BLaER1 (cell line): ENCODE measurements around the gene NT5C3A.

Source experiments
- H3K27ac ChIP-seq: shearing (Covaris generic); formaldehyde crosslinking; 2 replicates; pipeline ENCODE4 v1.8.1; 2022
- H3K27me3 ChIP-seq: shearing (Covaris generic); formaldehyde crosslinking; 2 replicates; pipeline ENCODE4 v1.8.1; 2022
- H3K36me3 ChIP-seq: shearing (Covaris generic); formaldehyde crosslinking; 2 replicates; pipeline ENCODE4 v1.8.1; 2022
- H3K4me1 ChIP-seq: shearing (Covaris generic); formaldehyde crosslinking; 2 replicates; pipeline ENCODE4 v1.8.1; 2022
- H3K4me2 ChIP-seq: shearing (Covaris generic); formaldehyde crosslinking; 2 replicates; pipeline ENCODE4 v1.8.1; 2022
- H3K4me3 ChIP-seq: shearing (Covaris generic); formaldehyde crosslinking; 2 replicates; pipeline ENCODE4 v1.8.1; 2022
- H3K9ac ChIP-seq: shearing (Covaris generic); formaldehyde crosslinking; 2 replicates; pipeline ENCODE4 v1.8.1; 2022
- H3K9me3 ChIP-seq: shearing (Covaris generic); formaldehyde crosslinking; 2 replicates; pipeline ENCODE4 v1.8.1; 2022
- H4K20me1 ChIP-seq: shearing (Covaris generic); formaldehyde crosslinking; 2 replicates; pipeline ENCODE4 v1.8.1; 2022
- Cebpa-rat ChIP-seq: shearing (Covaris generic); IDR thresholded peaks from 2 replicates; pipeline ENCODE4 v1.8.1; 2022

Gene NT5C3A

GRCh38 chr7:33062782-33063443, 337 bp upstream of the NT5C3A start:
- peak overlapping the region; percentile 94 for H3K27ac ChIP-seq
- H3K4me2 ChIP-seq: peak overlapping the region; percentile 90
- peaks cover 45% of the 10 kb centered on the region for H4K20me1 ChIP-seq
- H3K9ac ChIP-seq: peak overlapping the region; percentile 96
- no peak for TF ChIP-seq Cebpa-rat
- peak overlapping the region; percentile 100 for H3K4me3 ChIP-seq
- peaks cover 22% of the 10 kb centered on the region for H3K4me1 ChIP-seq
- peaks cover 11% of the 10 kb centered on the region for H3K9me3 ChIP-seq
- peaks cover 12% of the 10 kb centered on the region; the same call in 1 of the 2 replicates for H3K36me3 ChIP-seq
- no peaks in the 10 kb centered on the region for H3K27me3 ChIP-seq

- Histone ChIP-seq H3K27ac (peak overlapping the region; percentile 94; the same call in 1 of the 2 replicates), H3K4me2 (peak overlapping the region; percentile 94), H3K4me3 (peak overlapping the region; percentile 100), H4K20me1 (peaks cover 60% of the 10 kb centered on the region), H3K9me3 (peaks cover 11% of the 10 kb centered on the region), H3K4me1 (peaks cover 22% of the 10 kb centered on the region), H3K27me3 (no peaks in the 10 kb centered on the region), H3K36me3 (peaks cover 26% of the 10 kb centered on the region), H3K9ac (peak overlapping the region; percentile 96)
- no peak for TF ChIP-seq Cebpa-rat
These were observed 1.2 kb downstream of the NT5C3A start for GRCh38 chr7:33061282-33061937.

- H3K9ac ChIP-seq: no peak overlapping the region
- no peaks in the 10 kb centered on the region for H3K9me3 ChIP-seq
- no peak overlapping the region for H3K4me2 ChIP-seq
- no peaks in the 10 kb centered on the region for H3K27me3 ChIP-seq
- peaks cover 78% of the 10 kb centered on the region for H4K20me1 ChIP-seq
- peaks cover 28% of the 10 kb centered on the region for H3K36me3 ChIP-seq
- H3K27ac ChIP-seq: no peak overlapping the region
- no peak for TF ChIP-seq Cebpa-rat
- peaks cover 22% of the 10 kb centered on the region for H3K4me1 ChIP-seq
- H3K4me3 ChIP-seq: no peak overlapping the region
These were observed 2.9 kb downstream of the NT5C3A start for GRCh38 chr7:33059635-33060034.

GRCh38 chr7:33055158-33055557, 7.4 kb downstream of the NT5C3A start:
- no peak for TF ChIP-seq Cebpa-rat
- no peak overlapping the region for H3K4me2 ChIP-seq

GRCh38 chr7:33054261-33054964, 8.2 kb downstream of the NT5C3A start:
- H3K9me3 ChIP-seq: no peaks in the 10 kb centered on the region
- H4K20me1 ChIP-seq: peaks cover 100% of the 10 kb centered on the region
- peaks cover 16% of the 10 kb centered on the region for H3K36me3 ChIP-seq
- H3K27ac ChIP-seq: no peak overlapping the region
- no peaks in the 10 kb centered on the region for H3K27me3 ChIP-seq
- TF ChIP-seq Cebpa-rat: no peak
- peaks cover 25% of the 10 kb centered on the region for H3K4me1 ChIP-seq
- no peak overlapping the region for H3K9ac ChIP-seq
- H3K4me3 ChIP-seq: no peak overlapping the region
- H3K4me2 ChIP-seq: peak overlapping the region; percentile 22; the same call in 1 of the 2 replicates

More at GRCh38 chr7:33055158-33055557, 7.4 kb downstream of the NT5C3A start:
- Histone ChIP-seq H3K27me3 (no peaks in the 10 kb centered on the region), H3K36me3 (peaks cover 23% of the 10 kb centered on the region), H3K9me3 (no peaks in the 10 kb centered on the region), H3K9ac (no peak overlapping the region), H3K4me1 (peaks cover 23% of the 10 kb centered on the region), H3K27ac (no peak overlapping the region), H3K4me3 (no peak overlapping the region), H4K20me1 (peaks cover 100% of the 10 kb centered on the region)

- Histone ChIP-seq H3K9ac (no peak overlapping the region), H3K4me2 (peak overlapping the region; percentile 22; the same call in 1 of the 2 replicates), H4K20me1 (peaks cover 100% of the 10 kb centered on the region), H3K4me3 (no peak overlapping the region), H3K4me1 (peaks cover 25% of the 10 kb centered on the region), H3K36me3 (peaks cover 16% of the 10 kb centered on the region), H3K27ac (no peak overlapping the region), H3K9me3 (no peaks in the 10 kb centered on the region), H3K27me3 (no peaks in the 10 kb centered on the region)
- no peak for TF ChIP-seq Cebpa-rat
These were observed 8.9 kb downstream of the NT5C3A start for GRCh38 chr7:33053721-33054120.

- H3K4me1 ChIP-seq: peaks cover 25% of the 10 kb centered on the region
- TF ChIP-seq Cebpa-rat: no peak
- H4K20me1 ChIP-seq: peaks cover 99% of the 10 kb centered on the region
- no peaks in the 10 kb centered on the region for H3K9me3 ChIP-seq
- H3K4me2 ChIP-seq: peak overlapping the region; percentile 37
- H3K36me3 ChIP-seq: 0 out of 2 replicates have a peak, but pooled peaks cover 5% of the 10 kb centered on the region
- H3K27ac ChIP-seq: no peak overlapping the region
- H3K27me3 ChIP-seq: no peaks in the 10 kb centered on the region
- H3K4me3 ChIP-seq: no peak overlapping the region
- H3K9ac ChIP-seq: no peak overlapping the region
These were observed 11.8 kb downstream of the NT5C3A start for GRCh38 chr7:33050535-33051318.

- Histone ChIP-seq H3K9me3 (no peaks in the 10 kb centered on the region), H4K20me1 (peaks cover 99% of the 10 kb centered on the region), H3K36me3 (0 out of 2 replicates have a peak, but pooled peaks cover 7% of the 10 kb centered on the region), H3K4me2 (no peak overlapping the region), H3K4me3 (no peak overlapping the region), H3K9ac (no peak overlapping the region), H3K4me1 (peaks cover 16% of the 10 kb centered on the region), H3K27ac (no peak overlapping the region), H3K27me3 (no peaks in the 10 kb centered on the region)
- TF ChIP-seq Cebpa-rat: no peak
These were observed 13.9 kb downstream of the NT5C3A start for GRCh38 chr7:33048704-33049103.

GRCh38 chr7:33048257-33048656, 14.3 kb downstream of the NT5C3A start:
- no peak for TF ChIP-seq Cebpa-rat
- Histone ChIP-seq H3K9me3 (no peaks in the 10 kb centered on the region), H3K4me1 (peaks cover 11% of the 10 kb centered on the region), H3K36me3 (0 out of 2 replicates have a peak, but pooled peaks cover 7% of the 10 kb centered on the region), H3K9ac (no peak overlapping the region), H4K20me1 (peaks cover 99% of the 10 kb centered on the region), H3K27ac (no peak overlapping the region), H3K4me3 (no peak overlapping the region), H3K27me3 (no peaks in the 10 kb centered on the region), H3K4me2 (no peak overlapping the region)
